Fibroblast of villous mesenchyme (primary cell): ENCODE measurements around the gene AFTPH. TPM values are rescaled to one million over a fixed set of nuclear protein-coding genes. Genes with fewer than 3 reads are reported as not detected.

Experiments
- DNase-seq: peaks from one replicate; pipeline ENCODE4 v3.0.0-alpha.2; 2010; ENCODE audit warnings: low read depth
- H3K4me3 ChIP-seq: 2 replicates; pipeline ENCODE4 v1.5.1; 2011; ENCODE audit warnings: low read depth, mild to moderate bottlenecking, low read length
- CTCF ChIP-seq: IDR thresholded peaks from 2 replicates; pipeline ENCODE4 v1.5.1; 2012; ENCODE audit warnings: low read depth, mild to moderate bottlenecking, low read length; ENCODE audit not compliant: insufficient read depth
- total RNA-seq: library from RNA; depleted of rRNA; stranded (reverse); fragments of >200 nt; gene quantifications from 2 replicates; pipeline ENCODE4 v1.2.3, GENCODE V29; 2012

The AFTPH gene
- total RNA-seq, 1 donor = 40.2 TPM

- H3K4me3 ChIP-seq = no peak overlapping the region
- TF ChIP-seq CTCF = no peak
- DNase-seq = no peak
Measured at GRCh38 chr2:64615192-64615763, 91.2 kb downstream of the AFTPH start.

- no peak for DNase-seq
- TF ChIP-seq CTCF = no peak
Measured at GRCh38 chr2:64615844-64616536, 91.9 kb downstream of the AFTPH start.

GRCh38 chr2:64617631-64618151 is 93.6 kb downstream of the AFTPH start:
- DNase-seq = no peak
- no peak for TF ChIP-seq CTCF
- no peak overlapping the region for H3K4me3 ChIP-seq

More at GRCh38 chr2:64615844-64616536, 91.9 kb downstream of the AFTPH start:
- no peak overlapping the region for H3K4me3 ChIP-seq

GRCh38 chr2:64620661-64621060 is 96.5 kb downstream of the AFTPH start:
- no peak overlapping the region for H3K4me3 ChIP-seq
- DNase-seq = no peak
- no peak for TF ChIP-seq CTCF

- TF ChIP-seq CTCF = peak; percentile 41
- no peak overlapping the region for H3K4me3 ChIP-seq
- DNase-seq = no peak
Measured at GRCh38 chr2:64622443-64623241, 98.5 kb downstream of the AFTPH start.

- no peak overlapping the region for H3K4me3 ChIP-seq
- no peak for DNase-seq
- TF ChIP-seq CTCF = no peak
Measured at GRCh38 chr2:64623242-64623850, 99.2 kb downstream of the AFTPH start.
